Muscle of leg (tissue), 16 donors: Measurements from ENCODE around the gene MBD3L5. TPM values are rescaled to one million over a fixed set of nuclear protein-coding genes. Genes with fewer than 3 reads are reported as not detected.
"Not testable (repeated sequence)": the region's sequence is repeated elsewhere in the genome, so short reads cannot be mapped to it uniquely, and the experiment has no call there.

Source experiments
- DNase-seq: peaks from one replicate; pipeline ENCODE4 v3.0.0; 2013
- H3K27ac ChIP-seq: one replicate; pipeline ENCODE4 v1.5.1; 2013; ENCODE audit warnings: mild to moderate bottlenecking, low read length, control low read depth
- H3K27me3 ChIP-seq: one replicate; pipeline ENCODE4 v1.6.1; 2013; ENCODE audit warnings: low read length; ENCODE audit not compliant: control insufficient read depth, insufficient read depth
- H3K36me3 ChIP-seq: one replicate; pipeline ENCODE4 v1.6.1; 2013; ENCODE audit warnings: low read length; ENCODE audit not compliant: control insufficient read depth, insufficient read depth
- H3K4me1 ChIP-seq: one replicate; pipeline ENCODE4 v1.6.1; 2013; ENCODE audit warnings: low read length; ENCODE audit not compliant: control insufficient read depth, insufficient read depth
- H3K4me3 ChIP-seq: one replicate; pipeline ENCODE4 v1.5.1; 2013; ENCODE audit warnings: low read length, control low read depth
- H3K9me3 ChIP-seq: replicated peaks from 2 replicates; pipeline ENCODE4 v1.6.1; 2013; ENCODE audit warnings: low read depth, low read length; ENCODE audit not compliant: control insufficient read depth
- WGBS: methylation state at CpG from one replicate; pipeline ENCODE4 v1.1.5; 2013; ENCODE audit warnings: missing lambda C conversion rate; ENCODE audit not compliant: insufficient coverage; 5-methylcytosine and 5-hydroxymethylcytosine counted together
- long read RNA-seq, 11 donors: transcript quantifications; one replicate each; lab custom pipeline, GENCODE V29; 2026
- polyA plus RNA-seq, 8 donors: library from polyadenylated mRNA; unstranded; fragments of 120-200 nt; gene quantifications; one replicate each; pipeline versions ENCODE4 v1.2.1 to v1.2.3, GENCODE V29; 2013; ENCODE audit warnings: inconsistent platforms in 1 of 8, low replicate concordance in 1 of 8; ENCODE audit not compliant: insufficient read length in 8 of 8, insufficient read depth in 1 of 8
- total RNA-seq: library from RNA; stranded (reverse); fragments of 120-200 nt; gene quantifications from one replicate; pipeline ENCODE4 v1.2.4, GENCODE V29; 2013

Gene MBD3L5
- total RNA-seq (not detected), polyA plus RNA-seq (not detected)
- long read RNA-seq, donor 1: 0 reads
- long read RNA-seq, donor 2: 0 reads
- long read RNA-seq, donor 3: 0 reads
- long read RNA-seq, donor 4: 0 reads
- long read RNA-seq, donor 5: 0 reads
- long read RNA-seq, donor 6: 0 reads
- long read RNA-seq, donor 7: 0 reads
- long read RNA-seq, donor 8: 0 reads
- long read RNA-seq, donor 9: 0 reads
- long read RNA-seq, donor 10: 0 reads
- long read RNA-seq, donor 11: 0 reads

DNA sequence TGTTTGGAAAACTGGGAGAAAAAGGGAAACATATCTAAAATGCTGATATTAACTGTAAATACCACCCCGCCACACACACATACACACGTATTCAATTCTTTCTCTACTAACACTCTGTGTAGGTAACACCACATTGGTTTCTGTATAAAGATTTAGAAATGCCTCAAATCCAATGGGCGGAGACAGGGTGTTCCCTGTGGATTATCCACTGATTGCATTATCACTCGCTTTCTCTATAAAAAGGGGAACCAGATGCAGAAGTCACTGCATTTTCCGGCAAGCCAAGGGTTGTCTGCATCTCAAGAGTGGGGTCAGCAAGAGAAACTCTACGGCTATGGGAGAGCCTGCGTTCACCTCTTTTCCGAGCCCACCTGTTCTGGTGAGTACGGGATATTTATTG lies at the start of gene MBD3L5:
Gene MBD3L5, plus strand, starts transcription at position 301 of the 400 bp plus-strand sequence. Its CDS starts 34 bp downstream, at position 335.
- H3K4me1 ChIP-seq, H3K4me3 ChIP-seq, DNase-seq, H3K36me3 ChIP-seq, H3K27ac ChIP-seq, H3K27me3 ChIP-seq, H3K9me3 ChIP-seq: not testable (repeated sequence)
- no CpG with 5 or more reads among the region's 9 CpGs for WGBS

DNA sequence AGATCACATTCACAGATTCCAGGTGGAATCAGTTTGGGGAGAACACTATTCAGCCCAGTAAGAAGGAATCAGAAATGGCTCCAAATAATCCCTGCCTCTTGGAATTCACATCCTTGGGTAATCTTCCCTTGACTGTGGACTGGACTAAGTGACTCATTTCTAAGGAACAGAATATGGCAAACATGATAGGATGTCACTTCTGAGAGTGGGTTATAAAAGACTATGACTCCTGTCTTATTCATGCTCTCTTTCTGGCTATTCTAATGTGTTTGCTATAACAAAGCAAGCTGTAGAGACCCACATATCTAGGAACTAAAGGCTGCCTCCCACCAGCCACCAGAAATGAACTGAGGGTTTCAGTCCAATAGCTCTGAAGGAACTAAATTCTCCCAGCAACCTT lies 46.9 kb upstream of the MBD3L5 start:
- no peaks in the 10 kb centered on the region for H3K4me1 ChIP-seq
- H3K9me3 ChIP-seq: peaks cover 16% of the 10 kb centered on the region
- no peak overlapping the region for H3K27ac ChIP-seq
- H3K27me3 ChIP-seq: no peaks in the 10 kb centered on the region
- no peak for DNase-seq
- no peaks in the 10 kb centered on the region for H3K36me3 ChIP-seq
- H3K4me3 ChIP-seq: no peak overlapping the region

DNA sequence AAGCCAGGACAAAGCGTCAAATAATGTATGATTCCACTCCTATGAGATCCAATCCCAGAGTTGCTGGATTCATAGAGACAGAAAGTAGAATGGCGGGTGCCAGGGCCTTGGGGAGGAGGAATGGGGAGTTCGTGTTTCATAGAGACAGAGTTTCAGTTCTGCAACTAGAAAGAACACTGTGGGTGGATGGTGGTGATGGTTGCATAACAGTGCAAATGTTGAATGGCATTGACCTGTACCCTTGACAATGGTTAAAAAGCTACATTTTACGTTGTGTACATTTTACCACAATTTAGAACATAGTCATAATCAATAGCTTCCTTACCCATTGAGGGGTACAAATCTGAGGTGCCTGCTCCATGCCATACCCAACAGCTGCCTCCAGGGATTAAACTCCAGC lies 42.5 kb upstream of the MBD3L5 start:
- 36% methylated on average over 3 of the region's 4 CpGs for WGBS
- Histone ChIP-seq H3K9me3 (peaks cover 10% of the 10 kb centered on the region), H3K4me3 (no peak overlapping the region), H3K27ac (no peak overlapping the region), H3K4me1 (no peaks in the 10 kb centered on the region), H3K27me3 (no peaks in the 10 kb centered on the region), H3K36me3 (no peaks in the 10 kb centered on the region)
- DNase-seq: no peak

DNA sequence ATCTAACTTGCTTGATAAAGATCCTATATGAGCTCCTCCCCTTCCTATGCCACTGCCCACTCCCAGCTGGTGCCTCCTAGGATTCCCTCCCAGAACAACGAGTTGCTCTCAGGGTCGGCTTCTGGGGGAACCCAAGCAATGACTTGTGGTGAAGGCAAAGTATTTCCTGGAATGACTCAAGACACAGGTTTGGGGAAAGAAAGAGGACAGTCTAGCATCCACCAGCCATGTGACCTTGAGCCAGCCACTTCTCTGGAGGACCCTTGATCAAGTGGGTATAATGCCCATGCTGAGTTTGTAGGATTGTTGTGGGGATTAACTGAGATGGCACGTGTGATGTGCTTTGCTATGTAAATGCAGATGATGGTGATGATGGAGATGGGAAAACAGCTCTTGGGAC lies 42.1 kb upstream of the MBD3L5 start:
- Histone ChIP-seq H3K4me3 (no peak overlapping the region), H3K36me3 (no peaks in the 10 kb centered on the region), H3K9me3 (peaks cover 7% of the 10 kb centered on the region), H3K4me1 (no peaks in the 10 kb centered on the region), H3K27me3 (no peaks in the 10 kb centered on the region), H3K27ac (no peak overlapping the region)
- WGBS: no CpG with 5 or more reads among the region's 3 CpGs
- DNase-seq: no peak

DNA sequence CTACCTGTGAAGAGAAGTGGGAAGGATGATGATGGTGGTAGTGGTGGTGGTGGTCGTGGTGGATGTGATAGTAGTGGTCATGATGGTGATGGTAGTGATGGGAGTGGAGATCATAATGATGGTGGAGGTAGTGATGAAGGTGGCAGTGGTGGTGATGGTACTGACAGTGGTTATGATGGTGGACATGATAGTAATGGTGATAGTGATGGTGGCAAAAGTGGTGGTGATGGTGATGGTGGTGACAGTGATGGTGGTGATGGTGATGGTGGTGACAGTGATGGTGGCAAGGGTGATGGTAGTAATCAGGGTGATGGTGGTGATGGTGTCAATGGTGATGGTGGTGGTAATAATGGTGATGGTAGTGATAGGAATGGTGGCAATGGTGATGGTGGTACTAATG lies 35.3 kb upstream of the MBD3L5 start:
- WGBS: 50% methylated on average over 1 of the region's 1 CpG
- no peaks in the 10 kb centered on the region for H3K4me1 ChIP-seq
- no peaks in the 10 kb centered on the region for H3K36me3 ChIP-seq
- no peak for DNase-seq
- H3K4me3 ChIP-seq: no peak overlapping the region
- H3K27me3 ChIP-seq: no peaks in the 10 kb centered on the region
- H3K27ac ChIP-seq: no peak overlapping the region
- H3K9me3 ChIP-seq: peaks cover 9% of the 10 kb centered on the region

DNA sequence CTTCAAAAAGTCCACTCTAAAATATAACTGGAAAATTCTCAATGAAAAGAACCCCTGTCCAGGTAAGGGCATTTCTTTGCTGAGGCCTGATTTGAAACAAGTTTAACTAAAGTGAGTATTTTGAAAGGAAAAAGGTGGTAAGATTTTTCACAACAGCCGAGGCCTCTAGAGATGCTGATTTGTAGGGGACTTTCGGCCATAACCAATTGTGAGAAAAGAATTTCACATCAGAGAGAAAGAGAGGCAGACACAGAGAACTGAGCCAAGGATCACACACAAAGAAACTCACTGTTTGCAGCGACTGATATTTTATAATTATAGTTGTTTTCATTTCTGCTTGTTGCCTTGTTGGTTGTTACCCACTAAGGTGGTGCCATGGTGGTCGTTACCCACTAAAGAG lies 33.6 kb upstream of the MBD3L5 start:
- H3K27ac ChIP-seq: no peak overlapping the region
- H3K4me1 ChIP-seq: no peaks in the 10 kb centered on the region
- no peaks in the 10 kb centered on the region for H3K27me3 ChIP-seq
- 71% methylated on average over 1 of the region's 4 CpGs for WGBS
- no peaks in the 10 kb centered on the region for H3K36me3 ChIP-seq
- no peak for DNase-seq
- H3K9me3 ChIP-seq: peaks cover 9% of the 10 kb centered on the region
- H3K4me3 ChIP-seq: no peak overlapping the region

DNA sequence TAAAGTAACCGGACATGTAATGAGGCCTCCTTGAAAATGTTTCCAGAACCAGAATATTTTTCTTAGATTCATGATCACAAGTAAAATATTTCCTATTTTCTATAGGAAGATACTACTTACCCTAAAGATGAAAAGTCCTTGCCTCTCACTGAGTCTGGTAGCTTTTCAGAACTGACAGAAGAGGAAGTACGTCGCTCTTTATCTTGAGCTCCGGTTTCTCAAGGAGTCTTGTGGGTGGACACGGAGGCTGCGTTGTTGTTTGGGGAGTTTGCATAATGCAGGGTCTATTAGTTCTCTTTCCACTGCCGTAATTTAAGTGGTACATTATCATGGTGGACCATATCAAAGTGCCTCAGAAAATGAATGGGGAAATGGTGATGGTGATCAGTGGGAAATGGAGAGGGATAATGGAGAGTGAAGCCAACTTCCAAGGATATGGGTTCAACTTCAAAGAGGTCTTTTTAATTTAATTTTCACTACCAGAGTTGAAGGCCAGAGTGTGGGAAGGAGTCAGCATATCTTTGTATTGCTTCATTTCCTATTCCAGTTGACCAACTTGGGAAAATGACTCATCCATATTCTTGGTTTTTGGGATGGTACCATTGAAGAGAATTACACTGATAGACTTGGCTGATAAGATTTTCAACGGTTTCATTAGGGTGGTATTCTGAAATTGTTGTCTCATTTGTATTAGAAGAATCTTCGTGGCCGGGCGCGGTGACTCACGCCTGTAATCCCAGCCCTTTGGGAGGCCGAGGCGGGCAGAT lies 32.5 kb upstream of the MBD3L5 start:
- 82% methylated on average over 6 of the region's 15 CpGs for WGBS
- Histone ChIP-seq H3K4me1 (no peaks in the 10 kb centered on the region), H3K4me3 (no peak overlapping the region), H3K9me3 (peaks cover 9% of the 10 kb centered on the region), H3K36me3 (no peaks in the 10 kb centered on the region), H3K27ac (no peak overlapping the region), H3K27me3 (no peaks in the 10 kb centered on the region)
- peak; percentile 7 for DNase-seq

DNA sequence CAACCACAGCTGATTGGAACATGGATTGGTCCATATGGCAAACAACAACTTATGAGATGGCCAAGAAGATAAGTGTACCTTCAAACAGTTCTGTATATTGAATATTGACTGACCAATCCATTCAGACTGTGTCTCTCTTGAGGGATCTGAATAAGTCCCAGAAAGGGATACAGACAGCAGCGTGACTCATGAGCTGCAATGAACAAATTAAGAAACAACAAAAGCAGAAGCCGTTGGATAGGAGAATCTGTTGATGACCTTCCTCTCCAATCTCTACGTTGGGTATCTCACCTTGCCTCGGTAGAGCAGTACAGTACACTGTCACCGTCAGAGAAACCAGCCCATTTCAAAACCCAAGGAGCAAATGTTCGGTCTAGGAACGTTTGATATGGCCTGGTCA lies 30.4 kb upstream of the MBD3L5 start:
- 82% methylated on average over 4 of the region's 7 CpGs for WGBS
- Histone ChIP-seq H3K36me3 (no peaks in the 10 kb centered on the region), H3K27me3 (no peaks in the 10 kb centered on the region), H3K27ac (no peak overlapping the region), H3K4me3 (no peak overlapping the region), H3K4me1 (no peaks in the 10 kb centered on the region), H3K9me3 (peaks cover 7% of the 10 kb centered on the region)
- no peak for DNase-seq

DNA sequence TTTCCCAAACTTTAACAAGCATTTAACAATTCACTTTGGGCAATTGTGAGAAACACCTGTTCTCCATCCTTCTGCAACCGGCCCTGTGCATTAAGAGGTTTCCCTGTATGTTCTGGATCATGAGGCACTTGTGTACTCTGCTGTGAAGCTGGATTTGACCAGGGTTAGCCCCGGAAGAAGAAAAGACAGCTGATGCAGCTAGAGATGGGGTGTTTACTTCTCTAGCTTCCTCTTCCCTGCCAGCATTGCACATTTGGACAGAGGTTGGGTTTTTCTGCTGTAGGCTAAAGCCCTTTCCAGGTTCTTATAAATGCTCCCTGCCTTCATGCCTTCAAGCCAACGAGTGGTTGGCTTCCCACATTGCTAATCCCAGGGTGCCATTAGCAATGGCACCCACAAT lies 30.0 kb upstream of the MBD3L5 start:
- H3K36me3 ChIP-seq: no peaks in the 10 kb centered on the region
- H3K9me3 ChIP-seq: peaks cover 4% of the 10 kb centered on the region
- no peak overlapping the region for H3K4me3 ChIP-seq
- WGBS: 0% methylated on average over 1 of the region's 3 CpGs
- H3K27ac ChIP-seq: peak overlapping the region; percentile 35
- peak; percentile 33 for DNase-seq
- H3K4me1 ChIP-seq: no peaks in the 10 kb centered on the region
- H3K27me3 ChIP-seq: no peaks in the 10 kb centered on the region

DNA sequence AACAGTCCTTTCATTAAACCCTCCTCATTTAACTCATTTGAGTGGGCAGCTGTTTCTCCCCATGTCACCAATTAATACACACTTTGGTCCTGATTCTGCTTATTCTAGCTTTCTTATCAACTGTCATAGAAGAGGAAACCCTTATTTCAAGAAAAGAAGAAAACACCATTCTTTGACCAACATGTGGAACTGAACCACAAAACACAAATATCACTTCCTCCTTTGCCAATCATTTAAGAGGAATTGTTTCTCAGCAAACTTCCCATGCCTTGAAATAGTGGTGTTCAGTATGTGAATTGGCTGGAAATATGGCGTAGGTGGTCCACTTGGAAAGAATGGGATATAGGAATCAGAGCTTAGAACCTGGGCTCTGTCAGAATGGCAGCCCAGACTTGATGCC lies 29.6 kb upstream of the MBD3L5 start:
- WGBS: 67% methylated on average over 1 of the region's 1 CpG
- Histone ChIP-seq H3K36me3 (no peaks in the 10 kb centered on the region), H3K4me3 (no peak overlapping the region), H3K4me1 (no peaks in the 10 kb centered on the region), H3K27me3 (no peaks in the 10 kb centered on the region), H3K9me3 (no peaks in the 10 kb centered on the region), H3K27ac (peak overlapping the region; percentile 35)
- peak; percentile 8 for DNase-seq
